Lung microvascular endothelial cell (primary cell): ENCODE measurements around the gene PLCL1. TPM values are rescaled to one million over a fixed set of nuclear protein-coding genes. Genes with fewer than 3 reads are reported as not detected.

Source experiments
- DNase-seq, 2 donors: peaks; one replicate each; pipeline versions ENCODE4 v3.0.0 to v3.0.0-alpha.2; 2010; ENCODE audit warnings: low read depth in 2 of 2
- total RNA-seq: library from RNA; depleted of rRNA; stranded (reverse); fragments of >200 nt; gene quantifications from 2 replicates; pipeline ENCODE4 v1.2.1, GENCODE V29; 2014

The PLCL1 gene
- total RNA-seq, 1 donor from 2014 or later, result 0.20 TPM

DNA sequence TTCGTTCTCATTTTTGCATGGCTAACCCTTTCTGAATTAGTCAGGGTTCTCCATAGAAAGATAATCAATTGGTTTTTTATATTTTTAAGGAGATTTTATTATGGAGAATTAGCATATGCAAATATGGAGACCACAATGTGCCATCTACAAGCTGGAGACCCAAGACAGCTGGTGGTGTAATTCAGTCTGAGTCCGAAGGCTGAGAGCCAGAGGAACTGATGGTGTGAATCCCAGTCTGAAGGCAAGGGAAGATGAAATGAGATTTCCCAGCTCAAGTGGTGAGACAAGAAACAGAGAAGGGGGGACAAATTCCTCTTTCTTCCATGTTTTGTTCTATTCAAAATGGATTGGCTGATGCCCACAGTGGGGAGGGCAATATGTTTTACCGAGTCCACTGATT lies 80.7 kb downstream of the PLCL1 start:
- DNase-seq, result no peak

DNA sequence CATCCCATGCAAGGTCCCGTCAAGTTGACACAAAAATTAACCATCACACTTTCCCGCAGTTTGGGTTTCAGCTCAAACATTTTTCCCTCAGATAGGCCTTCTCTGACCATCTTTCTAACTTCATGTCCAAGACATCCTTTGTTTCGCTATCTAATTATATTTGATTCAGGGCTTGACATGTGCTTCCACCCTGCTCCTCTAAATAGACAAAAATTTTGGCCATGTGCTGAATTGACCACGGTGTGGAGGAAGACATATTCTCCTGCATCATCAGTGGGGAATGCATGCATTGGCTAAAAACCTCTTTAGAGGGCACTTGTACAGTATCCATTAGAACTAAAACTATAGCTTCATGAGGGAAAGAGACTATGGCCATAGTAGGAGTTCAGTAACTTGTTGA lies 81.2 kb downstream of the PLCL1 start:
- DNase-seq, result no peak

DNA sequence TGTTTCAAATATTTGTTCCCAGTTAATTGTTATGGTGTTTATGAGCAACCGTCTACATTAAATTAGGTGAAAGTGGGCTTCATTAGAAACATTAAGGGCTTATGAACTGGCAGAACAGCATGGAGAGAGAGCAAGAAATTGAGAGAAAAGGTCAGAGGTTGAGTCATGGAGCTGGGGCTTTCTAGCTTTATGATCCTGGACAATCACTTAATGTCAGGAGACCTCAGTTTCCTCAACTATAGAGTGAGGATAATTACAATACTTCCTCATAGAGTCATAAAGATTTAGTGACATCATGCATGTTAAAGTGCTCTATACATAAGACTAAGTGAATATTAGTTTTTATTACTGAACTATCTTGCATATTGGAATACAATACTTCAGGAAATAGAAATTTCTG lies 83.9 kb downstream of the PLCL1 start:
- DNase-seq, result no peak

DNA sequence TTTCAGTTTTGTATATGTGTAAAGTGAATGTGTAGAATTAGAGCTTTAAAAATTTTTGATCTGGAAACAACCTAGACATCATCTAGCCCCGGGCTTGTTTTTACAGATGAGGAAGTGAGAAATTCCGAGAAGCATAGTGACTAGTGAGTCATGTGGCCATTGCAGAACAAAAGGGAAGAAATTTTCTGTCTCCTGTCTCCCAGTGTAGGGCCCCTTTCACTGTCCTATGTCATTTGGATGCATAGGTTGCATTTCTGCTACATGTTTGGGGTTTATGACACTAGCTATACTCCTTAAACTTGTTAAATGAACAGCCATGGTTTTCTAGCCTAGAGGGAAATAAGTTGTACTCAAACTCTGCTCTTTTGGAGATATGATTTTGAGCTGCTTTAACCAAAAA lies 84.6 kb downstream of the PLCL1 start:
- peak; percentile 11 to 60 for DNase-seq

DNA sequence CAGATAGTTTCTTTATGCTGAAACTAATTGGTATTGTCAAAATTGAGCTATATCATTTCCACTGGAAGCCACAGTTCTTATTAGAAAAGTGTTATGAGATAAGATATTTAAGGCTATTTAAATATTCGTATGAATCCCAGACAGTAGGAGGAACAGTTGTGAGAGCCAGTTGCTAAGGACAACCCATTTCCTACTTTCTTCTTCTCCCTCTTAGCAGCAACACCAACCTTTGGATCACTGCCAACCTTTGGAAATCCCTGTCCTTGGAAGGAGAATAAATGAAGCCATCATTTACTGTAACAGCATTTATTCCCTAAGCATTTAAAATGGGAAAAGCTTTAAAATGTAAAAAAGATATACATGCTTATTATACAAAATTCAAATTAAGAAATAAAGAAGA lies 85.8 kb downstream of the PLCL1 start:
- DNase-seq, result peak in 1 of 2 donors; percentile 54

DNA sequence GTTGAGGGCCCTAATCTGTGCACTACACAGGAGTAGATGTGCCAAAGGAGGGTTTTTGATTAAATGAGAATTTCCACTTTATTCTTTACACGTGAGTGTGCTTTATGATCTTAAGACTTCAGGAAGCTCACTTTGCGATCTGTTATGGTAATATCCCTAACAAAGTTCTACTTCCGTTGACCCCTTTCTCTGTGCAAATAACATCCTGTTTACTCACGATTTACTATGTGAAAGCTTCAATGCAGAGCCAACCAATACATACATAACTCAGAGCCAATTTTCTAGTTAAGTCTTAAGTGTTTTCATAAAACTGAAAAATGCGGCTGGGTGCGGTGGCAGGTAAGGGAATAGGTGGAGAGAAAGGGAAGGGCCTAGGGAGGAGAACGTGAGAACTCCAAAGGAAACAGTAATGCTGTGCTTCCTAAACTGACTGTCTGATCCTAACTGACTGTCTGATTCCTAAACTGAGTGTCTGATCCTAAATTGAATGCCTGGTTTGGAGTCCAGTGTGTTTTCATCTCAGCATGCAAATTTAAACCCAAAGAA lies 87.6 kb downstream of the PLCL1 start:
- no peak for DNase-seq

DNA sequence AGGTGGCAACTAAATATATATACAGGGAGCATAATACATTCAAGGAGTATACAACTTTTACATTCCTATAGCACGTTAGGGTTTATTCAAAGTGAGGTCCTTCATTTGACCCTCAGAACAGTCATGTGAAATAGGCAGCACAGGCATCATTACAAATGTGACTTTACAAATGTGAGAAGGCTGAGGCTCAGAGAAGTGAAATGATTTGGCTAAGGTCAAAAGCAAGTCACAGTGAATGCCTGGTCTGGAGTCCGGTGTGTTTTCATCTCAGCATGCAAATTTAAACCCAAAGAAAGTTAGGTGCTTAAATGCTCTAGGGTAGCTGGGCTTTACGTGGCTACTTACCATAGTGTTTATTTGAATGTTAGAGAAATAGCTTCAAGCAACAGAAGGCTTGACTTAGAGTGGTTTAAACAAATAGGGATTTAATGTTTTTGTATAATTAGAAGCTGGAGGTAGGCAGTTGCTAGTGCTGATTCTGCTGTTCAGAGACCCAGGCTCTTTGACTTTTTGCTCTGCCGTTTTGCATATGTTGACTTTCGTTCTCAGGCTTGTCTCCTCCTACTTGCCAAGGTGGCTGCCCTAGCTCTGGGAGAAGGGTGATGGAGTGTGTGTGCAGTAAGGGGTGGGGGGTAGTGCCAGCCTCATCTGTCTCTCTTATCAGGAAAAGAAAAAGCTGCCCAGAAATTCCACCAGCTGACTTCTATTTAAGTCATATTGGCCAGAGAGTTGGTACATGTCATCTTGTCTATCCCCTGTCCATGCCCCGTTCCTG lies 89.2 kb downstream of the PLCL1 start:
- no peak for DNase-seq

DNA sequence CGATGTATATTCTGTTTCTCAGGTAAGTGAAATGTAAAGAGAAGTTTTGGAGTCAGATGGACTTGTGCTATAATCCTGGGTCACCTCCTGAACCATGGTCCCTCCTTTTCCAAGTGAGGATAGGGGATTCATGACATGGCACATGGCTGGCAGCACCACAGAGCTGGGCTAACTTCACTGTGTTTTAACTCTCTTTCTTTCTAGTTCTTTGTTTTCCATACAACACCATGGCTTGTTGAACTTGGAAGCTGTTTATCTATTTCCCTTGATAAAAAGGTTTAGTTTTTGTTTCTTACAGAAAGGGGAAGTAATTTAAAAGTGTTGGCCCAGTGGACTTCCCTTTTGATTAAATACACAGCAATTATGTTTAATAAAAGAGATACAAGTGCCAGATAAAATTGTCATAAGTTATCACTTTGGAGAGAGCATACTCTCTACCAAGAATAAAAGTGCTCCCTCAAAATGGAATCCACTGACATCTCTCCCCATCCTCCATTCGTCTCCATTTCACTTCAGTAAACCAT lies 90.4 kb downstream of the PLCL1 start:
- peak in 1 of 2 donors; percentile 32 for DNase-seq

DNA sequence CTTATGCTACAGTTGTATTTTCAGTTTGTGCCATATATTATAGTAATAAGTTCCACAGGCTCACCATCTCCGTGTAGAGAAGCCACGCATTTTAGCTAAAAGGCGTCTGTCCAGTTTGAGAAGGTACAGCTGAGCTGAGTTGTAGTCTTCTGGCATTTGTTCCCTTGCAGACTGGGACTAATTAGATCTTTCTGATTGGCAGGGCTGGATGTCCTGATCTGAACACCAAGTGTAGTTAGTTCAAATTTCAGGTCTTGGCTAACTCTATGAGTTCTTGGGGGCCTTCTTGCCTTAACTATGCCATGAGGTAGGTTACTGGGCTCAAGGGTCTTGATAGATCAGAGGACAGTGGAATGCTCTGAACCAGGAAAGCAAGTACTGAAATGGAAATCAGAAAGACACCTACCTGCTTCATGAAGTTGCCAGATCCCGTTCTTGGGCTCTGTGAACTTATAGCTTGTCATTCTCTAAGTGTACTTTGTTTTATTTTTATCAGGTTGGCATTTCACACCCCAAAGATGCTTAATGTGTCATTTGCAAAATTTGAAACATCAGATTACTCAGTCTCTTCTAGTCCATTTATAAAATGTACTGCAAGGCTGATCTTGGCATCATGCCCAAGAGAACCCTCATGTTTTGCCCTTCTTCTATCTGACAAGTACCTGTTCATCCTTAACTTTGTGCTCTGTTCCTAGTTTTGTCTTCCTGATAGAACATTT lies 93.7 kb downstream of the PLCL1 start:
- DNase-seq, result no peak

DNA sequence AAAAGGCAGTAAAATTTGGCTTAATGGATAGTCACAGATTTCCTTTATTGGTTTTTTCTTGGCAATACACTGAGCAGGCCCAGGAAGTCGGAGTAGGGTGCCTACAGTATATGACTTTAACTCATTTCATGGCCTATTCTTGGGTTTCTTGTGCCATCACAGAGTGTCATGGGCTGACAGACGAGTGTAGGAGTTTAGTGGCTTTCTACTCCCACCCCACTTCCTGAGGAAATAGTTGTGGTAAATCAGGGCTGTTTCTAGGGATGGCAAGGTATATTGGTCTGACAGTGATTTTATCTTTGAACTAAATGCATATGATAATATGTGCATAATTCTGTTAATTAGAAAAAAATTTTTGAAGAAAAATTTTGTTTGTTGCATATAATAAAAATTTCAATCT lies 100.1 kb downstream of the PLCL1 start:
- DNase-seq, result no peak

- DNase-seq, result no peak
These were observed 103.8 kb downstream of the PLCL1 start for GRCh38 chr2:197908156-197908555.

DNA sequence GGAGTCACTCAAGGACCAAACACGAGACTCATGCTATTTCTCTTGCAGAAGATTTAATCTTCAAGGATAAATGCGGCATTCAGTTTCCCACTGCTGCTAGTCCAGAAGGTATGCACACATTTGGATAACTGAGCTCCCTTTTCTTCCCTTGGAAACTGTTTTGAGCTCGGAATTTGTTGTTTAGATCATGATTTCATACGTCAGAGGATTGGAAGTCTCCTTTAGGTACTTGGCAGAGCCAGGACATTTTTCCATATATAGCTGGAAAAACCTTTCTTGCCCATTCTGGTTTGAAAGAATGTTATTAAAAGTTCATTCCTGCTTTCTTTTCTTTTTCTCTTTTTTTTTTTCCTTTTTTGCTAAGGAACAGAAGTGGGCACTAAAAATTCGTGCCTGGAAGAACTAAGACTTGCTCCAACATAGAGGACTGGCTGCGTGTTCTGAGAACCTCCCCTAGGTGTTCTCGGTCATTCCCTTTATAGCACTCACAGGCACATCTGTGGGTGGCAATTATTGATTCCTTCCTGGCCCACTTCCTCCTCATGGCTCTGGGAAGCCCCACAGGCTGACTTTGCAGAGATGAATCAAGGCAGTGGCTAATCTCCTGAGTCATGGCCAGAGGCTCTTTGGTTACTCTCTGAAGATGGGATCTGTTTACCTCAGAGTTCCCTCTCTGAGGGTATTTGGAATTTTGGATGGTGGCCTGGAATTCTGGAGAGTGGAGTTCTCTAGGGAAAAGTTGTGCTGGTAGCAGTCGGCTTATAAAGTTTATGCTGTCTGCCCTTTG lies 104.8 kb downstream of the PLCL1 start:
- DNase-seq, result peak in 1 of 2 donors; percentile 3

DNA sequence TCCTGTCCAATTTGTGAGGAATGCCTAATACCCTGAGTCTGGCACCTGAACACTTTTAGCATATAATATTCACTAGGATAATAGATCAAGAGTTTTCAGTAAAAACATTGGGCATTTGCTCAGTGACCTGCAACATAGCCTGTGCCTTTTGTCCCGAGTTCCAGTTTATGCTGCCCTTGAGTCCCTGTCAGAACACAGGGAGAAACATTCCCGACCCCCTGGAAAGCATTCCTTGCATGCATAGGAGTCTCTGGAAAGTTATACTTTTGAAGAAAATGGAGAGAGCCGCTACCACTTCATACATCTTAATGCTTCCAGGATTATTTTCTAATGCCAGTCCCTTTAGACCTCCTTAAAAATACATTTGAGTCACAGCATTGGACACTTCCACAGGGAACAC lies 107.3 kb downstream of the PLCL1 start:
- DNase-seq, result no peak

GRCh38 chr2:197913084-197913483 lies 108.7 kb downstream of the PLCL1 start:
- no peak for DNase-seq

DNA sequence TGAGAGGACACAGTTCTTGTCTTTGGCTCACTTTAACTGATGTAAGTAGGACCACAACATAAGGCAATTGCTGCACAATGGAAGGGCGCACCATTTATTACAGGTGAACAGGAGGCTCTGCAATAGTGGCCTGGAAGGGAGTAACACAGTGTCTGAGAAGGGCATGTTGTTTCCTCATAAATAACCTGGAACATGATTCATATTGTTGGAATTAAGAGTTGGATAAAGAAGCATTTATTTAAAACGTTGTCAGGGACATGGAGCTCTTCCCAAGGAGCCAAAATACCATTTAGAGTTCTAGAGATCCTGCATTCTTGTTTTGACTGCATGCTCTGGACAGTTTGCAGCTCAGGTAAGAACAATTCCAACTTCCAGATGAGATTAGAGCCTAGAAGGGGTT lies 110.4 kb downstream of the PLCL1 start:
- DNase-seq, result no peak

GRCh38 chr2:197915548-197916265 lies 111.3 kb downstream of the PLCL1 start:
- DNase-seq, result no peak

DNA sequence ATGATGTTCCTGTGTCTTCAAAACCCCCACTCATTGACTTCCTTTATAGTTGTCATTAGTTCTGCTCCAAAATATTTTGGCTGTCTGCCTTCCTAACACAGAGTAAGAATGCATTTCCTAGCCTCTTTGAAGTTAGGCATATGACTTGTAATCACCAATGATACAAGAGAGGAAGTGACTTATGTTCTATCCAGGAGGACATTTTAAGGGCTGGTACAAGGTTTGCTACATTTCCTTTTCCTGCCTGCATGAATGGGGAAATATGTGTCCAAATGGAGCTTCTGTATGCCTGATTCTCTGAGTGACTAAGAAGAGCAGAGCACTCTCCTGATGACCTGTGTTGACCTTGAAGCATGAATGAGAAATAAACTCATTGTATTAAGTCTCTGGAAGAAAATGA lies 115.1 kb downstream of the PLCL1 start:
- DNase-seq, result peak in 1 of 2 donors; percentile 3

- DNase-seq, result no peak
These were observed 115.7 kb downstream of the PLCL1 start for GRCh38 chr2:197920088-197920487.

- no peak for DNase-seq
These were observed 116.3 kb downstream of the PLCL1 start for GRCh38 chr2:197920592-197921201.

DNA sequence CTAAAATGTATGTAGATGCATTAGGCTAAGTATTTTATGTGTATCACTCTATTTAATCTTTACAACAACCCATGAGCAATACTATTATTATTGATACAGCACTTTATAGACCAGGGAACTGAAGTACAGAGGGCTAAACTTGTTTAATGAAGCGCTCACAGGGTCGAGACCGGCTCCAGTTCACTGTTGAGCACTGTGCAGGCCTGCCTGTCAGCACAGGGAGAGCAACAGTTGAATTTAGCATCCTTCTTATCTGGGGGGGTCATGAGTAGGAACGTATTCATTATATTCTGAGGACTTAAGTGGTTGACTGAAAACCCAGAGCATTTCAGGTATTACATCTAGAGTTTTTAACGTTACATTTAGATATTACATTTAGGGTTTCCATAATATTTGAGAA lies 120.1 kb downstream of the PLCL1 start:
- DNase-seq, result no peak

GRCh38 chr2:197925204-197925603 lies 120.8 kb downstream of the PLCL1 start:
- no peak for DNase-seq
